ENCODE measurements around the gene PCOLCE2.

The PCOLCE2 gene

DNA sequence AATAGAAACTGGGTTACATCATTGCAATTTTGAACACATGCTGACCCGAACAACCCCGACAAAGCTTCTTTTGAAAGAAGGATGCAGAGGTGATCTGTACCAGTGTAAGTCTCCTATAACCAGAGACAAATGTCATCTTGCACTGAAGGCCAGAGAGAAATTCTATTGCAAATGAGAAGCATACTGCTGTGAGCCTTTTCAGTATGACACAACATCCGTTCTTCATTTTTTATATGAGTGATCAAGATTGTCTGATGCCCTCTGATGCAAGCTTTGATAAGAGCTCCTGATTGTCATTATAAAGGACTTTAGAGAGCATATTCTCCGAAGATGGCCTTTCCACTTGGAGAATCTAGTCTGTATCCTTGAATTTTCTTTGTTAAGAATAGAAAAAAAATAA, 36.9 kb downstream of the PCOLCE2 start:
- Histone ChIP-seq H3K9me3 (no peaks in the 10 kb centered on the region), H3K27me3 (no peaks in the 10 kb centered on the region), H3K4me1 (ENCODE audit: control insufficient read depth in 1 of 2, insufficient read depth in 1 of 2, low read depth in 1 of 2, low read length in 1 of 2) (peaks cover 15 to 31% of the 10 kb centered on the region in 2 experiments), H3K36me3 (no peaks in the 10 kb centered on the region), H3K4me3 (ENCODE audit: low read depth in 1 of 2, low read length in 1 of 2) (no peak overlapping the region), H3K27ac (no peak overlapping the region)
- TF ChIP-seq, protein P1, sequence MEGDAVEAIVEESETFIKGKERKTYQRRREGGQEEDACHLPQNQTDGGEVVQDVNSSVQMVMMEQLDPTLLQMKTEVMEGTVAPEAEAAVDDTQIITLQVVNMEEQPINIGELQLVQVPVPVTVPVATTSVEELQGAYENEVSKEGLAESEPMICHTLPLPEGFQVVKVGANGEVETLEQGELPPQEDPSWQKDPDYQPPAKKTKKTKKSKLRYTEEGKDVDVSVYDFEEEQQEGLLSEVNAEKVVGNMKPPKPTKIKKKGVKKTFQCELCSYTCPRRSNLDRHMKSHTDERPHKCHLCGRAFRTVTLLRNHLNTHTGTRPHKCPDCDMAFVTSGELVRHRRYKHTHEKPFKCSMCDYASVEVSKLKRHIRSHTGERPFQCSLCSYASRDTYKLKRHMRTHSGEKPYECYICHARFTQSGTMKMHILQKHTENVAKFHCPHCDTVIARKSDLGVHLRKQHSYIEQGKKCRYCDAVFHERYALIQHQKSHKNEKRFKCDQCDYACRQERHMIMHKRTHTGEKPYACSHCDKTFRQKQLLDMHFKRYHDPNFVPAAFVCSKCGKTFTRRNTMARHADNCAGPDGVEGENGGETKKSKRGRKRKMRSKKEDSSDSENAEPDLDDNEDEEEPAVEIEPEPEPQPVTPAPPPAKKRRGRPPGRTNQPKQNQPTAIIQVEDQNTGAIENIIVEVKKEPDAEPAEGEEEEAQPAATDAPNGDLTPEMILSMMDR (IDR thresholded peaks at IDR 0.05): no peak

DNA sequence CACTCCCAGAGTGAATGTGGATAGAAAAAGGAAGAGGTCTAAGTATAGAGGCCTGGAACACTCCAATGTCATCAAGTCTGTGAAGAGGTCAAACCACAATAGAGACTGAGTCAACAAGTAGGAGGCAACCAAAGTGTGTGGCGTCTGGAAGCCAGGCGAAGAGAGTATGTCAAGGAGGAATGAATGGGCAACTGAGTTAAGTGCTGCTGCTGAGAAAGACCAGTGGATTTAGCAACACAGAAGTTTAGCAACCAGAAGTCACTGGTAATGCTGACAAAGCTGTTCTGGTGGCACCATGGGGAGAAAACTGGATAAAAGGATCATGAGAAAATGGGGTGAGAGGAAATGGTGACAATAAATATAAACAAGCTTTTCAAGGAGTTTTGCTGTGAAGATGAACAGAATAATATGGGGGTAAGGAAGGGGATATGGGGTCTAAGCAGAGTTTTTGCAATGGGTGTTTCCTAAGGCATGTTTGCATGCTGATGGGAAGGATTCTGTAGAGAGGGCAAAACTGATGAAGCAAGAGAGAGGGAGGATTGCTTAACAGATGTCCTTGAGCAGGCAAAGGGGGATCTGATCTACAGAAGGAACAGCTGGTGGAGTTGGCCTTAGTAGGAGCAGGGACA, 38.4 kb downstream of the PCOLCE2 start:
- H3K27ac ChIP-seq: peak overlapping the region; percentile 57
- H3K4me3 ChIP-seq (ENCODE audit: low read depth in 1 of 2, low read length in 1 of 2): peak overlapping the region in 1 of 2 experiments; percentile 5
- H3K36me3 ChIP-seq: no peaks in the 10 kb centered on the region
- no peaks in the 10 kb centered on the region for H3K9me3 ChIP-seq
- peaks cover 15 to 29% of the 10 kb centered on the region in 2 experiments for H3K4me1 ChIP-seq (ENCODE audit: control insufficient read depth in 1 of 2, insufficient read depth in 1 of 2, low read depth in 1 of 2, low read length in 1 of 2)
- H3K27me3 ChIP-seq: no peaks in the 10 kb centered on the region
- TF ChIP-seq, protein P1 (IDR thresholded peaks at IDR 0.05): no peak

DNA sequence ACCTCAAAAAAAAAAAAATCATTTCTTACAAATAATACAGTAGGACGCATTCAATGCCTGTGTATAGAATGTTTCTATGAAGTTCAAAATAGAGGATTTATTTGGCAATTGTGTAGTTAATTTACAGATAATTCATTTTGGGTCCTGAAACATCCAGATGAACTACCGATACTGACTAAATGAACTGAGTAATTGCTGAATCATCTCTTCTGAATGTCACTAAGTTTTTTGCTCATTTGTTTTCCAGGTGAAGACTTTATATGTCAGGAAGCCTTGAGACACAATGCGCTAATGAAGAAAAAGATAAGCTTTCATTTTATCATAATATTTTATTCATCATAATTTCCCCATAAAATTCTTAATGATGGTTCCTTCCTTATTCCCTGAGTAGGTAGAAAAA, 39.7 kb downstream of the PCOLCE2 start:
- TF ChIP-seq, protein P1 (IDR thresholded peaks at IDR 0.05): no peak
- Histone ChIP-seq H3K4me3 (ENCODE audit: low read depth in 1 of 2, low read length in 1 of 2) (no peak overlapping the region), H3K27me3 (no peaks in the 10 kb centered on the region), H3K36me3 (no peaks in the 10 kb centered on the region), H3K9me3 (no peaks in the 10 kb centered on the region), H3K4me1 (ENCODE audit: control insufficient read depth in 1 of 2, insufficient read depth in 1 of 2, low read depth in 1 of 2, low read length in 1 of 2) (peaks cover 15 to 29% of the 10 kb centered on the region in 2 experiments), H3K27ac (no peak overlapping the region)

- H3K27me3 ChIP-seq: no peaks in the 10 kb centered on the region
- TF ChIP-seq, protein P1 (IDR thresholded peaks at IDR 0.05): no peak
- no peaks in the 10 kb centered on the region for H3K9me3 ChIP-seq
- H3K4me1 ChIP-seq (ENCODE audit: control insufficient read depth in 1 of 2, insufficient read depth in 1 of 2, low read depth in 1 of 2, low read length in 1 of 2): peaks cover 15 to 24% of the 10 kb centered on the region in 2 experiments
- H3K27ac ChIP-seq: no peak overlapping the region
- no peaks in the 10 kb centered on the region for H3K36me3 ChIP-seq
- no peak overlapping the region for H3K4me3 ChIP-seq (ENCODE audit: low read depth in 1 of 2, low read length in 1 of 2)
Observed at GRCh38 chr3:142846779-142847577, 41.9 kb downstream of the PCOLCE2 start.

DNA sequence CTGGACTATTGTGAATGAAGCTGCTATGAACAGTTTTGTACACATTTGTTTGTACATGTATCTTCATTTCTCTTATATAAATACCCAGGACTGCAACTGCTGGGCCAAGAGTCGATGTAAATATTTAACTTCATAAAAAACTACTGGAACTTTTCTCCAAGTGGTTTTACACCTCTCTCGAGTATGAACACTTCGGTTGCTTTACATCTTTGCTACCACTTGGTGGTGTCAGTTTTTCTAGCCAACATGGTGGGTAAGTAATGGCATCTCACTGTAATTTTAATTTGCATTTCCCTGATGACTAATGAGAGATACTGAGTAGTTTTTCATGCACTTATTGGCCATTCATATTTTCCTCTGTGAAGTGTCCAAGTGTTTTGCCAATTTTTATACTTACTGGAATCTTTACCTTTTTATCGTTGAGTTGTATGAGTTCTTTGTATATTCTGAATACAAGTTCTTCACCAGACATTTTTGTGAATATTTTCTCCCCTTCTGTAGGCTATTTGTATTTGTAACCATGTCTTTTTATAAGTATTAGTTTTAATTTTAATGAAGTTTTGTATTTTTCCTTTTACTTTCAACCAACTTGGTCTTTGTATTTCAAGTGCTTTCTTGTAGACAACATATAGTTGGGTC, 44.4 kb downstream of the PCOLCE2 start:
- TF ChIP-seq, protein P1 (IDR thresholded peaks at IDR 0.05): no peak
- no peaks in the 10 kb centered on the region for H3K36me3 ChIP-seq
- H3K27ac ChIP-seq: no peak overlapping the region
- no peak overlapping the region for H3K4me3 ChIP-seq (ENCODE audit: low read depth in 1 of 2, low read length in 1 of 2)
- peaks cover 0 to under 1% of the 10 kb centered on the region in 2 experiments for H3K4me1 ChIP-seq (ENCODE audit: control insufficient read depth in 1 of 2, insufficient read depth in 1 of 2, low read depth in 1 of 2, low read length in 1 of 2)
- no peaks in the 10 kb centered on the region for H3K27me3 ChIP-seq
- H3K9me3 ChIP-seq: no peaks in the 10 kb centered on the region

Data from neutrophil (primary cell).